Stomach smooth muscle (tissue), 2 donors: ENCODE measurements around the gene TMEM114.

Experiments
- H3K27ac ChIP-seq: one replicate; pipeline ENCODE4 v1.7.0; 2013; ENCODE audit warnings: mild to moderate bottlenecking, low read length, inconsistent platforms
- H3K27me3 ChIP-seq, 2 donors: one replicate each; pipeline ENCODE4 v1.7.0; 2013; ENCODE audit warnings: low read length in 2 of 2; ENCODE audit not compliant: insufficient read depth in 2 of 2, control insufficient read depth in 1 of 2
- H3K36me3 ChIP-seq, 2 donors: one replicate each; pipeline ENCODE4 v1.7.0; 2013; ENCODE audit warnings: low read length in 2 of 2; ENCODE audit not compliant: control insufficient read depth in 2 of 2, insufficient read depth in 2 of 2
- H3K4me1 ChIP-seq: one replicate; pipeline ENCODE4 v1.7.0; 2013; ENCODE audit warnings: low read length; ENCODE audit not compliant: control insufficient read depth, insufficient read depth
- H3K4me3 ChIP-seq, 2 donors: one replicate each; pipeline ENCODE4 v1.7.0; 2013; ENCODE audit warnings: low read length in 2 of 2
- H3K9ac ChIP-seq, 2 donors: one replicate each; pipeline ENCODE4 v1.7.0; 2013; ENCODE audit warnings: low read length in 2 of 2, mild to moderate bottlenecking in 1 of 2
- H3K9me3 ChIP-seq, 2 donors: one replicate each; pipeline ENCODE4 v1.7.0; 2013; ENCODE audit warnings: low read length in 2 of 2; ENCODE audit not compliant: control insufficient read depth in 2 of 2
- donor health status: healthy.
- donor health status: Pancreatic carcinoma.

The TMEM114 gene

DNA sequence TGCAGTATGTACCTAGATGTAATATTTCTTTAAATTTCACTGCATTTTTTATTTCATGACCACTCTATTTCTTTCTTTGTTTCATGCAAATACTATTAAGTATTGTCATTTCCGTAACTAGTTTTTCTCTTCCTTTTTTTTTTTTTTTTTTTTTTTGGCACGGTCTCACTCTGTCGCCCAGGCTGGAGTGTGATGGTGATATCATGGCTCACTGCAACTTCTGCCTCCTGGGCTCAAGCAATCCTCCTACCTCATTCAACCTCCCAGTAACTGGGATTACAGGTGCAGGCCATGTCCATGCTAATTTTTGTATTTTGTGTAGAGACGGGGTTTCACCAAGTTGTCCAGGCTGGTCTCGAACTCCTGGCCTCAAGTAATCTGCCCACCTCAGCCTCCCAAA, 70.7 kb downstream of the TMEM114 start:
- Histone ChIP-seq H3K36me3 (no peaks in the 10 kb centered on the region), H3K4me3 (no peak overlapping the region), H3K9me3 (no peaks in the 10 kb centered on the region), H3K4me1 (no peaks in the 10 kb centered on the region), H3K27me3 (peaks cover 4 to 8% of the 10 kb centered on the region in 2 donors), H3K9ac (no peak overlapping the region), H3K27ac (no peak overlapping the region)
